Stimulated activated CD8-positive, alpha-beta memory T cell treated with anti-CD3 and anti-CD28 coated beads, Interleukin-4, amount 100 ng/mL, for 48 hours (primary cell): ENCODE measurements around the gene PPIL3.

Experiments
- DNase-seq: peaks from one replicate; pipeline ENCODE4 v3.0.0-alpha.2; 2020

The PPIL3 gene

GRCh38 chr2:200860092-200860795 is 28.6 kb downstream of the PPIL3 start:
- DNase-seq, result no peak

DNA sequence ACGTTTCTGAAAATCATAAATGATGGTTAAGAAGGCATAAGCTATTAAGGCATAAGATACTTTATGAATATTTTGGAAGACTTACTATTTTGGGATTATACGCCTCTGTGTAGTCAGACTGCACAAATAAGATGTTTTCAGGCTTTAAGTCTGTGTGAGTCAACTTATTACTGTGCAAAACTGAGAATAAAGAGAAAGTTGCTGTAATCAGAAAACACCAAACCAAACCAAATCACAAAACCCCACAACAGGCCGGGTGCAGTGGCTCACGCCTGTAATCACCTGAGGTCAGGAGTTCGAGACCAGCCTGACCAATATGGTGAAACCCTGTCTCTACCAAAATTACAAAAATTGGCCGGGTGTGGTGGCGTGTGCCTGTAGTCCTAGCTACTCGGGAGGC is 32.1 kb downstream of the PPIL3 start:
- DNase-seq, result no peak

DNA sequence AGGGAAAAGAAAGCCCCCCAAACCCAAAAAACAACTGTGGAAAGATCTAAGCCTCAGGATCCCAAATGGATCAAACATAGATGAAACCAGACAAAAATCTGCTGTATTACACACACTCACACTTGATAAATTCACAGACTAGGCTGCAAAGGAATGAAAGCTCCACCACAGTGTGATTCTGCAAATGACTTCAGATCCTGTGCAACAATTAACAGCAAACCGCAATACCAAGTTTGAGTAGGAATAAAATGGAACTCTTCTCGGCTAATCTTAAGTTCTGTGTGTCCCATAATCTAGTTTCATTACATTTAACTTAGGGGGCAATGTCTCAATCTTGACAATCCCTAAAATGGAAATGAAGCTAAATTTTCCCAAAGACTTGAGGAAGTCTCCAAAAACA is 36.3 kb downstream of the PPIL3 start:
- DNase-seq, result no peak

DNA sequence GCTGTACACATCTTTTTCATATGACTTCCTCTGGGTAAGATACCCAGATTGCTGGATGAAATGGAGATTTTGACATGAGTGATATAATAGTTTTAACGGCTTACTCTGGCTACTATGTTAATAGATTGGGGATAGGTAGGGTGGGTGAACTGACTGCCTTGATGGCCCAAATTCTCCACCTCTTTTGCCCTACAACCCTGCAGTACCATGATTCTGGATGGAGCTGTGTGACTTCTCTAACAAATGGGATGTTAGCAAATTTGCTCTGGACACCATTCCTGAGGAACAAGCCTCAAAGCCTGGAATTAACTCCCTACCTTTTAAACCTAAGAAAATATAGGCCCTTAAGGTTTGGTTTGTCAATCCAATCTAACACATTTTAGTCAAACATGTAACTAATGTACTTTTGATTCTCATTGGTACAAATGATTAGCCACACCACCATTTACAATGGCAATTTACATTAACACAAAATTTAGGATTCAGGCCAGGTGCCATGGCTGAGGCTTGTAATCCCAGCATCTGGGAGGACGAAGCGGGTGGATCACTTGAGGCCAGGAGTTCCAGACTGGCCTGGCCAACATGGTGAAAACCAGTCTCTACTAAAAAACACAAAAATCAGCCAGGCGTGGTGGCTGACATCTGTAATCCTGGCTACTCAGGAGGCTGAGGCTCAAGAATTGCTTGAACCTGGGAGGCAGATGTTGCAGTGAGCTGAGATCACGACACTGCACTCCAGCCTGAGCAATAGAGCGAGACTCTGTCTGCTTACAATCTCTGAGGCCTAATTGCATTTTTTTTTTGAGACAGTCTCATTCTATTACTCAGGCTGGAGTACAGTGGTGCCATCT is 37.3 kb downstream of the PPIL3 start:
- DNase-seq, result no peak

GRCh38 chr2:200850512-200851256 is 38.2 kb downstream of the PPIL3 start:
- DNase-seq, result no peak

DNA sequence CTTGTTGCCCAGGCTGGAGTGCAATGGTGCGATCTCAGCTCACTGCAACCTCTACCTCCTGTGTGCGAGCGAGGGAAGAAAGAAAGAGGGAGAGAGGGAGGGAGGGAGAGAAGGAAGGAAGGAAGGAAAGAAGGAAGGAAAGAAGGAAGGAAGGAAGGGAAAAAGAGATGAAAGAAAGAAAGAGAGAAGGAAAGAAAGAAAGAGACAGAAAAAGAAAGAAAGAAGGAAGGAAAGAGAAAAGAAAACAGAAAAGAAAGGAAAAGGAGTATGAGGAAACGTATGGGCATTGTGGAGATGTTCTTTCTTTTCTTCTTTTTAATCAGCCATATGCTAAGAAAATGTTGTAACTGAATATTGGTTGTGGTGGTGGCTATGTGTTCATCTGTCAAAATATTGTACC is 40.9 kb downstream of the PPIL3 start:
- no peak for DNase-seq

GRCh38 chr2:200847269-200847668 is 41.6 kb downstream of the PPIL3 start:
- DNase-seq, result no peak

GRCh38 chr2:200845669-200846325 is 43.1 kb downstream of the PPIL3 start:
- DNase-seq, result no peak

- no peak for DNase-seq
These were observed 43.7 kb downstream of the PPIL3 start for GRCh38 chr2:200845194-200845593.

DNA sequence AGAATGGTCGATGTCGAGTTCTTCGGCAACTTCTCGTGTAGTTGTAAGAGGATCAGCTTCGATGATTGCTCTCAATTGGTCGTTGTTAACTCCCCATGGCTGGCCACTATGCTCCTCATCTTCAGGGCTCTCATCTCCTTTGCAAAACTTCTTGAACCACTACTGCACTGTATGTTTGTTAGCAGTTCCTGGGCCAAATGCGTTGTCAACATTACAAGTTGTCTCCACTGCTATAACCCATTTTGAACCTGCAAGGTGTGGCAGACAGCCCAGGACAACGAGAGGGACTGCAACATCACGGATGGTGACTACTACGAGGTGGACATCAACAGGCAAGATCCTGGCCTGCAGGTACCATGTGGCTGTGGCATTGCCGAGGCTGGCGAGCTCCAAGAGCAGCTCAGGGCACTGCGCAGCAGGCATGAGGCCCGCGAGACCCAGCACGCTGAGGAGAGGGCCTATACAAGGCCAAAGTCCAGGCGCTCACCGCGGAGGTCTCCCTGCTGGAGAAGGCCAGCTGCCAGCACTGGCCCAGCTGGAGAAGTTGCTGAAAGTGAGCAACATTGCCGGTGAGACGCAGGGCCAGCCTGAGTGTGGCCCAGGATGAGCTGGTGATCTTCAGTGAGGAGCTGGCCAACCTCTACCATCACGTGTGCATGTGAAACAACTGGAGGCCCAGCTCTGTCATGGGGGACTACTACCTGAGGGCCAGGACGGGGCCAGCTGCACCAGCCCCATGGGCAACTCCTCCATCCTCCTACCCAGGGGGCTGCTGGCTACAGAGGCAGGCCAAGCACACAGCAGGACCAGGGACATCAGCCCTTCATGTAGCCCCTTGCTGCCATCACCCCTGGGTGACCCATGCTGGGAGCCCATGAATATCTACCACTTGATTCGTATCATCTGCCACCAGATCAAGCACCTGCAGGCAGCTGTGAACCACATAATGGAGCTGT is 44.6 kb downstream of the PPIL3 start:
- no peak for DNase-seq

DNA sequence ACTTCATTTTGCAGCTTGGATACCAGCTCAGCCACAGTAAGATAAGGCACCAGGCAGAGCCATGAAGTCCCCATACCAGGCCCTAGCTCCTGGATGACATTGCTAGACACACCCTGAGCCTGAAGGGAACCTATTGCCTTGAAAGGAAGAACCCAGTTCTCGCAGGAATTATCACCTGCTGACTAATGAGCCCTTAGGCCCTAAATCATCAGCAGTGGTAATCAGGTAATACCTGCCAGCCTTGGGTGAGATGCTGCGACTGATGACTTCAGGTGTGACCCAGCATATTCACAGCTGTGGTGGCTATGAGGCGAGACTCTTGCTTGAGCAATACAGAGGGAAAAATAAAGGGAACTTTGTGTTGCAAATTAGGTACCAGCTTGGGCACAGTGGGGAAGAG is 49.4 kb downstream of the PPIL3 start:
- DNase-seq, result no peak

GRCh38 chr2:200834701-200835100 is 54.2 kb downstream of the PPIL3 start:
- DNase-seq, result no peak

GRCh38 chr2:200829258-200829655 is 59.6 kb downstream of the PPIL3 start:
- DNase-seq, result no peak

DNA sequence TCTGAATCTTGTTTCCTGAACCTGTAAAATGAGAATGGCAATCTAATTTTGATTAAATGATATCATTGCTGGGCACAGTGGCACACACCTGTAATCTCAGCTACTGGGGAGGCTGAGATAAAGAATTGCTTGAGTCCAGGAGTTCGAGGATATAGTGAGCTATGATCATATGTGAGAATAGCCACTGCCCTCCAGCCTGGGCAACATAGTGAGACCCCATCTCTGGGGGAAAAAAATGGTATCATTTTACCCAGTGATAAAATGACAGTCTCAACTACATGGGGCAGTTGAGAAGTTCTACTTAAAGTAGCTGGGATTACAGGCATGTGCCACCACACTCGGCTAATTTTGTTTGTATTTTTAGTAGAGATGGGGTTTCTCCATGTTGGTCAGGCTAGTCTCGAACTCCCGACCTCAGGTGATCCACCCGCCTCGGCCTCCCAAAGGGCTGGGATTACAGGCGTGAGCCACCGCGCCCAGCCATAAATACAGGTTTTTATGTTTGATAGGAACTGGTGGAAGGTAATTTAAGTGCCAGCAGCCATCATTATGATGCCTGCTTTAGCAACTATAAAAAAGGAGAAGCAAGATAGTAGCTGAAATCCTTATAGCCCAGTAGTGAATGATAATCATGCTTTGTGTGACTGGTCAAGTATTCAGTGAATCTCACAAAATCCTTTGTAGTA is 60.2 kb downstream of the PPIL3 start:
- DNase-seq, result no peak

GRCh38 chr2:200828104-200828503 is 60.8 kb downstream of the PPIL3 start:
- no peak for DNase-seq

DNA sequence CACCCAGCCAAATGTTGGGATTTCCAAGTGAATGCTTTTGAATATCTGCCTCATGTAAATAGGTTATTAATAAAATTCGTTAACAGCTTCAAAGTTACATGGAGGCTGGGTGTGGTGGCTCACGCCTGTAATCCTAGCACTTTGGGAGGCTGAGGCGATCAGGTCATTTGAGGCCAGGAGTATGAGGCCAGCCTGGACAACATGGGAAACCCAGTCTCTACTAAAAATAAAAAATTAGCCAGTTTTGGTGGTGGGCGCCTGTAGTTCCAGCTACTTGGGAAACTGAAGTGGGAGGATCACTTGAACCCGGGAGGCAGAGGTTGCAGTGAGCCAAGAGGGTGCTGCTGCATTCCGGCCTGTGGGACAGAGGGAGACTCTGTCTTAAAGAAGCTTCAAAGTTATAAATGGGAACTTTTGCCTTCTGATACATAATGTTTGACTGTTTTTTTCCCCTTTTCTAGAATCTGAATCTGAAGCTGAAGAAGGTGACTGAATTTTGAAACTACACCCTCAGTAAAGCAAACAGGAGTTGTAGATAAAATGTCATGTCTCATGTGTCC is 67.1 kb downstream of the PPIL3 start:
- DNase-seq, result no peak
